ENCODE measurements around the gene PPP1R8.

Gene PPP1R8

GRCh38 chr1:27894521-27894920, 63.9 kb downstream of the PPP1R8 start:
- DNase-seq (ENCODE audit: low read depth, low spot score): no peak
